ENCODE measurements around the gene FSTL3.

Gene FSTL3

DNA sequence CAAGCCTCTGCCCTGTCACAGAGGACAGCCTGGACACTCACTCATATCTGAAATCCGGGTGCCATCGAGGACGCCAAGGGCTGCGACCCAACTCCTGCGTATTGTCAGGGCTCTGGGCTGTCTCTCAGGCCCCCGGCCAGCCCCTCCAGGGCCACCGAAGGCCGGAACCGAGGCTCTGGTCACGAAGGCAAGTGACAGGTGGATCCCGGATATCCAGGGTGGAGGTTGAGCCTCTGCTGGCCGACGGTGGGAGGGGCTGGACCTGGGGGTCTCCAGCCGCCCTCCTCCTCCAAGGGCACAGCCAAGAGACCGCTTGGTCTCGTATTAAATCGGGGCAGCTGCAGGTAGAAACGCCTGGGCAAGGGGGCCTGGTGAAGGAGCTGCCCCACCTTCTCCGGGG lies 18.6 kb upstream of the FSTL3 start:
- Histone ChIP-seq H3K4me1 (ENCODE audit: insufficient read depth, low read length) (no peaks in the 10 kb centered on the region), H3K9me3 (ENCODE audit: insufficient read depth, low read depth, low read length) (no peaks in the 10 kb centered on the region), H3K27ac (ENCODE audit: low read length) (no peak overlapping the region), H3K36me3 (ENCODE audit: insufficient read depth, low read depth, low read length) (peaks cover 12% of the 10 kb centered on the region; the same call in 1 of the 2 replicates), H3K27me3 (ENCODE audit: insufficient read depth, low read length) (no peaks in the 10 kb centered on the region), H3K4me3 (ENCODE audit: low read length) (no peak overlapping the region), H3K9ac (ENCODE audit: low read depth, low read length) (no peak overlapping the region)

DNA sequence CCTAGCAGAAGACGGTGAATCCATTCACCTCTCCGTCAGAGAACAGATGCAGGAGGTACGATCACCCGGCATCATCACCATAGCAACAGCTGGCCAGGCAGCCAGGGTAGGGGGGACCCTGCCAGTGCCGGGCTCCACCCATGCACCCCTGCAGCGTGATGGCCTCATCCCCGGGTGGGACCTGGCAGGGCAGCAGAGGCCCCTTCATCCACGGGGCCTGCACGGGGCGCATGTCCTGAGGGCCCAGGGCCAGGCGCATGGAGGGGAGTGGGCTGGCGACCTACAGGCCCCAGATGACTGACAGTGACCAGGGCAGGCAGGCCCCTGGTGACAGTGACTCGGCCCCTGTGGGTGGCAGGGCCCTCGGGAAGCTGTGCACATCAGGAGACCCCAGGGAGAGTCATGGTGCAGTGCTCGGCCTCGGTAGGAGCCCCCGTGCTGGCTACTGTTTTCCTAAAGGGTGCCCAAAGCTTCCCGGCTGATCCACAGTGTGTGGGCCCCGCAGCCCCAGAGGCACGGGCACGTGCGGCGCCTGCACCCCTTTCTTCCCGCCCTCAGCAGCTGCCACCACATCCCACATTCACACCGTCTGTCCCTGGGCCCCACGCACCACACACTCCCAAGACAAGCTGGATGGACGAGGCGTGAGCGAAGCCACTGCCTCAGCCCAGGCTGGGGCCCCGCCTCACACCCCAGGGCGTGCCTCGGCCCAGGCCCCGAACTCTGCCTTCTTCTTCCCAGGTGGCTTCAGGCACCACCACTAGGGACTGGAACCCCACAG lies 17.9 kb upstream of the FSTL3 start:
- no peak overlapping the region for H3K4me3 ChIP-seq (ENCODE audit: low read length)
- no peak overlapping the region for H3K9ac ChIP-seq (ENCODE audit: low read depth, low read length)
- H3K4me1 ChIP-seq (ENCODE audit: insufficient read depth, low read length): no peaks in the 10 kb centered on the region
- H3K27me3 ChIP-seq (ENCODE audit: insufficient read depth, low read length): no peaks in the 10 kb centered on the region
- no peaks in the 10 kb centered on the region for H3K9me3 ChIP-seq (ENCODE audit: insufficient read depth, low read depth, low read length)
- H3K27ac ChIP-seq (ENCODE audit: low read length): no peak overlapping the region
- 0 out of 2 replicates have a peak, but pooled peaks cover 12% of the 10 kb centered on the region for H3K36me3 ChIP-seq (ENCODE audit: insufficient read depth, low read depth, low read length)

DNA sequence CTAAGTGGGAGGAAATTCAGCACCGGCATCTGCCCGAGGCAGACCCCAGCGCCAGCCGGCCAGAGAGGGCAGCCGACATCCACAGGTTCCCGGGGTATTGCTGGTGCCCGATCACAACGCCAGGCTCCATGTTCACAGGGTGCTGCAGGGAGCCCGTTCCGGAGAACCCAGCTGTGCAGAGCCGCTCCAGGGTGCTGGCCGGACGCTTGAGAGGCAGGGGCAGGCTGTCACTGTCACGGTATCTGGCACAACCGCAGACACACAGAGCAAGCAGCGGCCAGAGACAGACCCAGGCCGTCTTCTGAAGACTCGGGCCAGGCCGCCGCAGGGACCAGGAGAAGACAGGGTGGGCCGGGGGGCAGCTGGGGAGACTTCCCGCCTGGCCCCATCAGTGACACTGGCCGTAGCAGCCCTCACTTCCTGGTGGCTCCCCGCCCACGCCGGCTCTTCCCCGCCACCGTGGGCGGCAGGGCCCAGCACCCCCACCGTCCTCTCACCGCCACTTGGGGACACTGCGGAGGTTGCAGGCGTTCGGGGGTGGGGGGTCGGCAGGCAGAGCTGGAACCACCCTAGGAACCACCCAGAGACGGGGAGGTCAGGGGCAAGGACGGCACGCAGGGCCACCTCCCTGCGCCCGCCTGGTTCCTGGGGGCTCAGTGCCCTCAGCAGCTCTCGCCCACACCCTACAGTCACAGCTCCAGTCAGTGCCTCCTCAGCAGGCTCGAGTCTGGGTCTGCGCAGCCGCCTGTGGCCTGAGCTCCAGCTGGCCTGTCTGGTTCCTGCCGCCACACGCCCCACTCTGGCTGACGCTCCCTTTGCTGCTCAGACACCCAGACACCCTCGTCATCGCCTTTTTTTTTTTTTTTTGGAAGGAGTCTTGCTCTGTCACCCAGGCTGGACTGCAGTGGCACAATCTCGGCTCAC lies 17.0 kb upstream of the FSTL3 start:
- Histone ChIP-seq H3K9me3 (ENCODE audit: insufficient read depth, low read depth, low read length) (no peaks in the 10 kb centered on the region), H3K9ac (ENCODE audit: low read depth, low read length) (no peak overlapping the region), H3K27ac (ENCODE audit: low read length) (no peak overlapping the region), H3K4me3 (ENCODE audit: low read length) (no peak overlapping the region), H3K4me1 (ENCODE audit: insufficient read depth, low read length) (no peaks in the 10 kb centered on the region), H3K27me3 (ENCODE audit: insufficient read depth, low read length) (no peaks in the 10 kb centered on the region), H3K36me3 (ENCODE audit: insufficient read depth, low read depth, low read length) (0 out of 2 replicates have a peak, but pooled peaks cover 6% of the 10 kb centered on the region)

DNA sequence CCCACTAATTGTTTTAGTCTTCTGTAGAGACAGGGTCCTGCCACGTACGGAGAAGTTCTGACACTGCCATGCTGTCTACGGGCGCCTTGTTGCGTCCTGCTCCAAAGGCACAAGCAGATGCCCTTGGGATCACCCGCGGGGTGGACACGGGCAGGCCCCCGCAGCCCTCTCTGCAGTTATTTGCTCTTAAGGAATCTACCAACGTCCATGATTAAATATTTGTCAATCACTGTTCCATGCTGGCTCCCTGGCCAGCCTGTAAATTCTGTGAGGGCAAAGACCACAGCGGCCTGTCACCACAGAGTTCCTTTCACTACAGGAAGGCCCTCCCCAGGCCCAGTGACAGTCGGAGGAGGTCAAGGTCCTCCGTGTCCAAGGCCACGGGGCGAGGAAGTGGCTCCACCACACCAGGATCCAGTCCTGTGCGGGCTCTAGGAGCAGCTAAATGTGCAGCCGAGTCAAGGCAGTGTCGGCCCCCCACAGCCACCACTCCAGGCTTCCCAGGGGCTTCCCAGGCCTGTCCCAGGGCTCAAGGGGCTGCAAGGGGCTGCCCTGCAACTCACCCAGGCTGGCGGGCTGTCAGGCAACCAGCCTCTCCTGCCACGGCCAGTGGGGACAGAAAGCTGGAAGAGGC lies 15.3 kb upstream of the FSTL3 start:
- Histone ChIP-seq H3K27me3 (ENCODE audit: insufficient read depth, low read length) (peaks cover 5% of the 10 kb centered on the region; the same call in 1 of the 2 replicates), H3K4me1 (ENCODE audit: insufficient read depth, low read length) (no peaks in the 10 kb centered on the region), H3K9me3 (ENCODE audit: insufficient read depth, low read depth, low read length) (no peaks in the 10 kb centered on the region), H3K4me3 (ENCODE audit: low read length) (0 out of 2 replicates have a peak overlapping the region, but pooled peaks have one; percentile 81), H3K9ac (ENCODE audit: low read depth, low read length) (peak overlapping the region; percentile 78; the same call in 1 of the 2 replicates), H3K36me3 (ENCODE audit: insufficient read depth, low read depth, low read length) (0 out of 2 replicates have a peak, but pooled peaks cover 1% of the 10 kb centered on the region), H3K27ac (ENCODE audit: low read length) (no peak overlapping the region)

GRCh38 chr19:661427-662196 lies 14.6 kb upstream of the FSTL3 start:
- Histone ChIP-seq H3K27ac (ENCODE audit: low read length) (no peak overlapping the region), H3K9ac (ENCODE audit: low read depth, low read length) (peak overlapping the region; percentile 78), H3K4me1 (ENCODE audit: insufficient read depth, low read length) (no peaks in the 10 kb centered on the region), H3K9me3 (ENCODE audit: insufficient read depth, low read depth, low read length) (no peaks in the 10 kb centered on the region), H3K36me3 (ENCODE audit: insufficient read depth, low read depth, low read length) (no peaks in the 10 kb centered on the region), H3K27me3 (ENCODE audit: insufficient read depth, low read length) (peaks cover 8% of the 10 kb centered on the region; the same call in 1 of the 2 replicates), H3K4me3 (ENCODE audit: low read length) (peak overlapping the region; percentile 81)

GRCh38 chr19:662207-662961 lies 13.8 kb upstream of the FSTL3 start:
- H3K4me3 ChIP-seq (ENCODE audit: low read length): peak overlapping the region; percentile 81
- H3K9ac ChIP-seq (ENCODE audit: low read depth, low read length): peak overlapping the region; percentile 78
- H3K27me3 ChIP-seq (ENCODE audit: insufficient read depth, low read length): peaks cover 8% of the 10 kb centered on the region; the same call in 1 of the 2 replicates
- H3K4me1 ChIP-seq (ENCODE audit: insufficient read depth, low read length): no peaks in the 10 kb centered on the region
- H3K27ac ChIP-seq (ENCODE audit: low read length): peak overlapping the region; percentile 49
- no peaks in the 10 kb centered on the region for H3K36me3 ChIP-seq (ENCODE audit: insufficient read depth, low read depth, low read length)
- no peaks in the 10 kb centered on the region for H3K9me3 ChIP-seq (ENCODE audit: insufficient read depth, low read depth, low read length)

- Histone ChIP-seq H3K27ac (ENCODE audit: low read length) (peak within 1 kb of the TSS; percentile 49), H3K27me3 (ENCODE audit: insufficient read depth, low read length) (peaks cover 8% of the 10 kb centered on the region; the same call in 1 of the 2 replicates), H3K4me3 (ENCODE audit: low read length) (peak within 1 kb of the TSS; percentile 81), H3K36me3 (ENCODE audit: insufficient read depth, low read depth, low read length) (no peaks in the 10 kb centered on the region), H3K9ac (ENCODE audit: low read depth, low read length) (peak within 1 kb of the TSS; percentile 78), H3K9me3 (ENCODE audit: insufficient read depth, low read depth, low read length) (no peaks in the 10 kb centered on the region), H3K4me1 (ENCODE audit: insufficient read depth, low read length) (no peaks in the 10 kb centered on the region)
Measured at GRCh38 chr19:662962-663681, 13.1 kb upstream of the FSTL3 start, which contains the start of gene RNF126. TSS of gene RNF126 (minus strand) at chr19:663214. CDS start at chr19:663121, 93 bp downstream.

- Histone ChIP-seq H3K27ac (ENCODE audit: low read length) (no peak overlapping the region), H3K4me1 (ENCODE audit: insufficient read depth, low read length) (no peaks in the 10 kb centered on the region), H3K27me3 (ENCODE audit: insufficient read depth, low read length) (peaks cover 8% of the 10 kb centered on the region; the same call in 1 of the 2 replicates), H3K9ac (ENCODE audit: low read depth, low read length) (peak overlapping the region; percentile 47; the same call in 1 of the 2 replicates), H3K4me3 (ENCODE audit: low read length) (peak overlapping the region; percentile 50), H3K9me3 (ENCODE audit: insufficient read depth, low read depth, low read length) (no peaks in the 10 kb centered on the region), H3K36me3 (ENCODE audit: insufficient read depth, low read depth, low read length) (no peaks in the 10 kb centered on the region)
Measured at GRCh38 chr19:663682-664117, 12.5 kb upstream of the FSTL3 start.

DNA sequence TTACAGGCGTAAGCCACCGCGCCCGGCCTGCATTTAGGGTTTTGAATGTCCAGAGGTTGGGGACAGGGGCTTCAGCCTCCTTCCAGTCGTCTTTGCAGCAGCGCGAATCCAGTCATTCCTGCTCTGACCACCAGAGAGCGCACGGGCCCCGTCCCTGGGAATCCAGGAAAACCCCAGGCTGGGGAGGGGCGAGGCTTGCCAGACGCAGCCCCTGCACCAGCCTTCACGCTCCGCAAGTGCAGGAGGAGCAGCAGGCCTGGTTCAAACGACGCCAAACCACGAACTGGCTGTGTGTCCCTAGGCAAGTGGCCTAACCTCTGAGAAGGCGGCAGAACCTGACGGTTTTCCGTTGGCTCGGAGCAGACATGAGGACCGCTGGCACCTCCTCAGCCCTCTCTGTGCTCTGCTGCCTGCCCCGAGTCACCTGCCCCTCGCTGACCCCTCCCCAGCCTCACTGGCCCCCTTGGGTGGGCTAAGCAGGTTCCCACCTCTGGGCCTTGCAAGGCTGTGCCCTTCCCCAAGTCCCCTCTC lies 11.2 kb upstream of the FSTL3 start:
- H3K9ac ChIP-seq (ENCODE audit: low read depth, low read length): no peak overlapping the region
- no peaks in the 10 kb centered on the region for H3K36me3 ChIP-seq (ENCODE audit: insufficient read depth, low read depth, low read length)
- H3K4me1 ChIP-seq (ENCODE audit: insufficient read depth, low read length): no peaks in the 10 kb centered on the region
- no peak overlapping the region for H3K4me3 ChIP-seq (ENCODE audit: low read length)
- H3K27ac ChIP-seq (ENCODE audit: low read length): no peak overlapping the region
- H3K27me3 ChIP-seq (ENCODE audit: insufficient read depth, low read length): peaks cover 8% of the 10 kb centered on the region; the same call in 1 of the 2 replicates
- no peaks in the 10 kb centered on the region for H3K9me3 ChIP-seq (ENCODE audit: insufficient read depth, low read depth, low read length)

All from iPS-20b (cell line).